Activated naive CD8-positive, alpha-beta T cell treated with anti-CD3 and anti-CD28 coated beads, Interleukin-2, amount 50 U/mL, for 16 hours (primary cell): ENCODE results near the gene HOXB5.

Experiments
- DNase-seq: peaks from one replicate; pipeline ENCODE4 v3.0.0-alpha.2; 2020; ENCODE audit warnings: low read depth, low spot score

HOXB5 gene

DNA sequence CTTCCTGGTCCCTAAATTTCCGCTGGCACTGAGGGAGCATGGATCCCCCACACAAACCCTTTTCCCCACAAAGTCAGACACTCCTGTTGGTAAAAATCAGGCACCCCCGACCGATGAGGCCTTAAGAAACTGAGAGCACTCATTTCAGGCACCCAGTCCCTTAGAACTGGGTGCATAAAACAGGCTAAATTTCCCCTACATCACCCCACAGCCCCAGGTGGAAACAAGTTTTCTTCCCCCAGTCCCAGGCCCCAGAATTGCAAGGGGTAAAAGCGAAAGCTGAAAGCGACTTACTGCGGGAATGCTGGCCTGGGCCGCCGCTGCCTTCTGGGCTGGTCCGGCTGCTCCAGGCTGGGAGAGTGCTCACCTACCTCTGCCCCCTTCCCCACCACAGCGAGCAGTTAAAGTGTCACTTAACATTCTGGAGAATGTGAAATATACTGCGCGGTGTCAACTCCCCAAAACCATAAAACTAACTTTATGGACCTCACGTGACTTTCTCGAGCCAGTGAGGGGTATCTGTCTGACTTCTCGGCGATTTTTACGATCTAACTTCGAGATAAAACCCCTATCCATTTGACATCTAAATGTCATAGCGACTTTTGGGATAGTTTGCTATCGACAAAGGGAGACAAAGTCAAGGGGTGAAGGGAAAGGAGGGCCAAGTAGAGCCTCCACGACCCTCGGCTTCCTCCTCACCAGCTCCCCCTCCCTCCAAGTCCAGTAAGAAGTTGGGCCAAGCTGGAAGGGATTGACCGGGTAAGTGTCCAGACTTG is 3.6 kb downstream of the HOXB5 start, which contains the start of gene HOXB3:
Gene HOXB3 (minus strand): TSS at position 411 of the 776 bp plus-strand sequence. CDS start 37,767 bp downstream, outside the sequence.
- DNase-seq: no peak

DNA sequence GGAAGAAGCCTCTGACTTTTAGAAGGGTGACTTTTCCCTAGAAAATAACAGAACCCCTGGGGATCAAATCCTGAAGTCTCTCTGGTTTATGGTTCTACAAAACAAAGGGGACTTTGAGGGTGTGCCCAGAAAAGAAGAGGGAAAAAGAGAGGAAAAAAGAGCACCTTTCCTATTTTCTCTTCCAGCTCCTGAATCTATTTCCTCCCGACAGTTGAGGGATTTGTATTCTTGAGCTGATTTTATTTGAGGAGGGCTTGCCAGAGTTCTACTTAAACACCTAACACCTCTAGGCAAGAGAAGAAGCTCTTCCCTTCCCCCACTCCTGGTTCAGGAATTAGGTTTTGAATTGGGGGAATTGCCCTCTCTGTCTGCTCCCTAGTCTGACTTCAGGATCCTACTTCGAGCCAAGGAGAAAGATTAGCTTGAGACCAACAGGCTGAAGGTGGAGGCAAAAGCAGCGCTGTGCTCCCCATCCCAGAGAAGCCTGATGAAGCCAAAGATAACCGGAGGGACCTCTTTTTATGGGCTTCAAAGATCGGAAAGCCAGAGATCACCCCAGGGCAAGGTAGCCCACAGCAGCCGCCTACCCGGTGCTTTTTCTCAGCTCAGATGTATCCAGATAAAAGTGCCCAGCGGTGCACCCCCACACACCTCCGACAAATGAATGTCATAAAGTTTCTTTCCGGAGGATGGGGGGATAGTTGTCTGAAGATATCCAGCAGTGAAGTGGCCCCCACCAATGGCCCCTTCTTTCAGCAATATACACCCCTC is 4.3 kb downstream of the HOXB5 start:
- no peak for DNase-seq

DNA sequence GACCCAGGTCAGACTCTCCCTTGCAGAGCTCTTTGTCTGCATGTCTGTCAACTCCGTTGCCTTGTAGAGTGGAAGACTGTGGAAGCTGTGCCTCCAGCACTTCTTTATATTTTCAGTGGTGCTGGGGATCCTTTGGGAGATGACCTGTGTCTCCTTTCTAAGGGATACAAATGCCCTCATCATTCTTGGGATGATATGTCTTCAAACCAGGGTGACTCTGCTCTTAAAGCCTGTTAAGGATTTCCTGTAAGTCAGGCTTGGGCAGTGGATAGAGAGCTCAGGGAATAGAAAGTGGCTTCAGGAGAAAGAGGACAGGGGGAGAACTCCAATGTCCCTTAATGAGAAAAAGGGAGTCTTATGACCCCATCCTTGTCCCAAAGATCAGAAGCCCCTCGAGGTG is 5.1 kb downstream of the HOXB5 start:
- no peak for DNase-seq

DNA sequence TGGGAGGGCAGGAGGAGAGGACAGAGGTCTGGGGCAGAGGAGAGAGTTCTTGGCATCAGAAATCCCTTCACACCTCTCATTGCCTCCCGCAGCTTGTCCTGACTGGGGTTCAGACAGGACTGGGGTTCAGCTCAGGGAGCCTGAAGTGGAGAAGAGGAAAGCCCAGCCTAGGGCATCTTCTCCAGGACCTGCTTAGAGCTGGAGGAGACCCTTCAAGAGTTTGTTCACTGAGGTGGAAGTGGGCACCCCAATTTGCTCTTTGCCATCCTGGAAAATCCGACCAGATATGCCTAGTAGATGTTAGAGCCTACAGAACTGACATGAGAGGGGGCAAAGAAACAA is 5.5 kb downstream of the HOXB5 start:
- no peak for DNase-seq

DNA sequence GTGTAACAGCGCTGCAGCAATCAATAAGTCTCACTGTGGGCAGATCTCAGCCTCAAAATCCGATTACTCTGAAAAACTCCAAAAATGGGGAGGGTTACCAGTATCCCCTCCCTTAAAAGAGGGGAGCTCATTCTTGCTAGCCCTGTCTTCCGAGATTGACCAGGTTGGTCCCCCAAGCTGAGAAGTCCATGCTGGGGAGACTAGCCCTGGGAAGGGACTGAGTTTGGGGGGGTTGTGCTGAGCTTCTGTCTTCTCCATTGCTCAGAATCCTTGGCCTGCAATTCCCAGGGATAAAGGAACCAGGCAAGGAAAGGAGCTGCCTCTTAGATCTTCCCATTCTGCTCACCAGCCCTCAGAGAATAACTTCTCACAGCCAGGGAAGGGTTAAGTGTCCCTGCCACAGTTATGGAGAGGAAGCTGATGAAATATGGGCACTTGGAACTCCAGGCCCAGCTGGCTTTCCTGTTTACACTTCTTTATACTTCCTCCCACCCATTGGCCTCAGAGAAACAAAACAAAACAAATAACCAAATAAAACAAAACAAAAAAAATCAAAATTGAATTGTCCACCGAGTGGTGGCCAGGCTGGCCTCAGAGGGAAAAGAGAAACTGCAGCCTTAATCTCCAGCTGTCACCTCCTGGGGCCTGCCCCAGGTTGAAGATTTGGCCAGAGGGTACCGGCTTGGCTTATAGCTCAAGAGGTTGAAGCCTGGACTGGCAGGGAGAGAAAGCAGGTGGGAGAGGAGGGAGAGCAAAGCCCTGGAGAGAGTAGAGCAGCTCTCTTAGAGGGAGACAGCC is 6.1 kb downstream of the HOXB5 start:
- DNase-seq: no peak

DNA sequence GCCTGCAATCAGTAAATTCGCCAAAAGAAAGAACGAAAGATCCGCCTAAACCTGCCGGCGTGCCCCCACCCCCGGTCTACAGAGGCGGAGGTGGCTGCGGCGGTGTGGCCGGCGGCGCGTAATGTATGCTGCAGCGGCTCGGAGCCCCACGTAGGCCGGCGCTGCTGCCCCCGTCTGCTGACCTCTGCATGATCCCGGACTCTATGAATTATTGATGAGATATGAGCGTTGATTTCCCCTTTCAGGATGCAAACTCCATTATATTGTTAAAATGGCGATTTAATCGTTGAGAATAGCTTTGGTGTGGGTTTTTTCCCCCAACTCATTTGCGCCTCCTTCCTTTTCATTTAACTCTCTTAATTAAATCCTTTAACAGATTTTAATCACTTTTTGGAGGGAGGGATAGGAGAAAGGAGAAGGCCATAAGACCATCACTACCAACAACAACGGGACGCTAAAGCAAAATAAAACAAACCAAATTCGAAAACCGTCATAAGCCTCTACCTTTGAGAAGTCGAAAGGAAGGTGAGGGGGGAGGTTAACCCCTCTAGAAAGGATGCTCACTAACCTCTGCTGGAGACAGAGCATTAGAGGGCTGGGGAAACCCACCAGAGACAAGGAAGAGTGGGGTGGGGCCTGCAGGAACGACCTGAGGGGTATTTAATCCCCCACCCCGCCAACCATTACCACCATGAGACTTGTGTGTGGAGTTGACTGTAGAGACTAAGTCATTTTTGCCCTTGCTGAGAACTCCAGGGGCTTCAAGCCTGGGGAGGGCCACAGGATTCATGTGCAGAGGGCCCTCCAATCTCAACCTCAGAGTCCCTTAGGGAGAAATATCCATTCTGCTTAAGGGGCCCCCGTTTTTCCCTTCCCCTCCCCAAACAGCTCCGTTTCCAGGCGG is 7.0 kb downstream of the HOXB5 start:
- no peak for DNase-seq

DNA sequence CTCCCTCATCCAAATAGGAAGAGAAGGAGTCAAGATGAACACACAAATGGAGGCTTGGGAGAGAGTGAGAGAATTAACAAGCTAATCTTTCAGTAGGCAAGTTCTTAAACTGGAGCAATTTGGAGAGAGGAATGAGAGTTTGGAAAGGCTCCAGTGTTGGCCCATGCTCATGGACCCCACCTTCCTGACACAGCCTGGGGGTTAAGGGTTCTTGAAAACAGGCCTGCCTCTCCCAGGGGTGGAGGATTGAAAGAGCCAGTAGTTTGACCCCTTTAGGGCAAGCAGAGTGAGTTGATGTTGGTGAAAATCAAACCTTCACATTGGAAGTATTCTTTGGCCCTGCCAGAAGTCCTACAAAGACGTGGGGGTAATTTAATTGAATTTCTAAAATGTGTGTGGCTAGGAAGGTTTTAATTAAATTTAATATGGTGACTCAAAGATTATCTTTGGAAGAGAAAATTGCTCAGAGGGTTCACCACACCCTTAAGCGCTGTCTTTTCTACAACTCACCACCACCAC is 9.3 kb downstream of the HOXB5 start:
- no peak for DNase-seq

DNA sequence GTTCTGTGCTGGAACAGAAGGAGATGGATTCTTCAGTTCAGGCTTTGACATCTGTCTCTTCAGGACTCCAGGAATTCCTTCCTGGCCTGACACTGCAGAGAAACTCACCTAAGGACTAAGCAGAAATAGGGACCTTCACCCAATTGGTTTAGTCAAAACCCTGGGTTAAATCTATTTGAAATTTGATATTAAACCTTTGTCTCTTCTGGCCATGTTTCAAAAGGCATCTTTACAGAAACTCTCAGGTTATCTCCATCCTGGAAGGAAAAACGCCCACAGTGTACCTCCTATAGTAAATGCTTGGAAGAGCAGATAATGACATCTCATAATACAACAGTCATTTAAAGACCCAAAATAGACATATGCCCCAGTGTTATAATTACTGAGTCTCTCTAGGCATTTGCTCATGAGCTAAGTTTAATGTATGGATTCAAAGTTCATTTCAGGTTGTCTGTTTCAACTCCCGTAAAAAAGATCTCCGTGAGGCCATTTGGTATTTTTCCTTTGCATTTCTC is 9.8 kb downstream of the HOXB5 start:
- DNase-seq: no peak

DNA sequence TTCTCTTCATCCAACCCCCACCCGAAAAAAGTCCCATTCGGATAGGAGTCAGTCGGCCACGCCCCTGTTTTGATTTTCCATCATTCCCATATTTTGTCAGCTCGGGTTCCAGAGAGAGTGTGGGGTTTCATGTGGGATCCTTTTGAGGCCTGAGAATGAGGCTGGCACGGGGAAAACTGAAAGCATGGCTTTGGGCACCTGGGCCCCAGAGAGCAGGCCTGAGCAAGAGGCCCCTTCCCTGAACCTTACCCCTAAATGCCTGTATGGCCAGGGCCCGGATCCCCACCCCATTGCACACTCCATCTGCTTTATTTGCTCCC is 10.9 kb downstream of the HOXB5 start:
- no peak for DNase-seq

DNA sequence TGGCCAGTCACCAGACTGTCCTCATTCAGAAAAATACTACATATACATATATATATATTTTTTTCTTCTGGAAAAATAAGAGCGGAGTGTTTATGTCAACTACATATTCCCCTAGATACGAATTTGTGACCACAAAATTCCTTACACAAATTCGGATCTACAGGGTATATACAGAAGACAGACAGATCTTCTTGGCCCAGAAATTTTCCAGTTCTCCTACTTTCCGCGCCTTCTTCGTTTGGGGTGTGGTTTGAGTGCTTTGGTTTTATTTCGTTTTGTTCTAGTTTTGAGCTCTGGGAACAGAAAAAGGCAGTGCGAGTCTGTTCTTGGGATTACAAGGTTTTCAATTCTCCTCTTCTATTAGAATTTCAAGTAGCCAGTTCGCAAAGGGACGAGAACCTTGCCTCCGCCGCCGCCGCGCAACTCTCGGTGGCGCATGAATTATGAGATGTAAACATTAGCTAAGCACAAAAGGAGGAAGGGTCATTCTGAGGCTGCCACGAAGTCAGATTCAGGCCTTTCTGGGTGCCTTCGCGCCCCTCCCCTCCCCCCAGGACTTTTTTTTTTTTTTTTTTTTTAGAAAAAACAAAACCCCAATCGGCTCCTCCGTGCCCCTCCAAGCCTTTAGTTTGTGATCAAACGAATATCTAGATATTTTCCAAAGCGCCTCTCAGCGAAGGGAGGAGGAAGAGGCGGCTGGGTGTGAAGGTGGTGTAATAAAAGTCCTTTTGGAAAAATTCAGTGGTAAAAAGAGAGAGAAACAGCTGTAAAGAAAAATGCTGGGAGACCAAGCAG is 13.6 kb downstream of the HOXB5 start:
- DNase-seq: no peak

DNA sequence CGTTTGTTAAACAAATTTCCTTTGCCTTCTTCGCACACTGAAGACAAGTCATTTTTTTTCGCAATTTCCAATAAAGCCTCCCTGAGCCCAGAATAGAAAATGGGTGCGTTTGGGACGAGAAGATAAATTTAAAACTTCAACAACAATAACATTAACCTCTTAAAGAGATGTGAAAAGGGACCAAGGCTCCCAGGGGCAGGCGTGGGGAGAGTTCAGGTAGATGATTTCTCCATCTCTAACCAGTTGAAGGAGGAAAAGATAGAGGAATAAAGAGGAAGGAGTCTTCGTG is 14.2 kb downstream of the HOXB5 start:
- DNase-seq: no peak

DNA sequence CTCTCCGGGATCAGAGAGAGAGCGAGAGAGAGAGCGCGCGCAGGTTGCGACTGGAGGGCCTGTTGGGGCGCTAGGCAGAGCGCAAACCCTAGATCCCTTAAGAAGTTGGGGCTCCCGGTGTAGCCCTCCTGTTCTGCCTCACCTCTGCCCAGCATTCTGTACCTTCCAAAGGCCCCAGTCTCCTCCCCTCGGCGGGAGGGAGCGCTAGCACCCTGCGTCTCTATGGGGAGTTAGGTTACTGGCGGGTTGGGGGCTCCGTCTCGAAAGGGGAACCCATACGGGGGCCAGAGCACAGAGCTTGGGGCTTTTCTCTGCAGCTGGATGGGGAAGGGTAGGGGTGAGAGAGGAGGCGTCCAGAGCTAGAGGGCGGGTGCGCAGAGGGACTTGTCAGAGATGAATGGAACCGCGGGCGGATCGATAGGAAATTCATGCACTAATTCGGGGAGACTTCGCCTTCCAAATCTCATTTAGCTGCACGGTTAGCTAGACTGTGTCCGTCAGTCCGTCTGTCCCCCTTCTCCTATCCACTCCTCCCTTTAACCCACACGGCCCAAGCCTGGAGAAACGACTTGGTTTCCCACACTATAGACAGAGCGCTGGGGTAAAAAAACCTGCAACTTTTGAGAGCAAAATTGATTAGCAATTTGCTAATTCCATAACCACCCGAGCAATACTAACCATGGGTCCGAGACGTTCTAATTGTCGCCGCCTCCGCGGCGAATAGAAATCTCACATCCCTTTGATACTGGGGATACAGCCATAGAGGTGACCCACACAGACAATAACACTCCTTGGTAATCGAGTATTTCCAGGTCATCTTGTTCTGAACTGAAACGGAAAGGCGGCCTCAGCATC is 14.7 kb downstream of the HOXB5 start:
- no peak for DNase-seq

DNA sequence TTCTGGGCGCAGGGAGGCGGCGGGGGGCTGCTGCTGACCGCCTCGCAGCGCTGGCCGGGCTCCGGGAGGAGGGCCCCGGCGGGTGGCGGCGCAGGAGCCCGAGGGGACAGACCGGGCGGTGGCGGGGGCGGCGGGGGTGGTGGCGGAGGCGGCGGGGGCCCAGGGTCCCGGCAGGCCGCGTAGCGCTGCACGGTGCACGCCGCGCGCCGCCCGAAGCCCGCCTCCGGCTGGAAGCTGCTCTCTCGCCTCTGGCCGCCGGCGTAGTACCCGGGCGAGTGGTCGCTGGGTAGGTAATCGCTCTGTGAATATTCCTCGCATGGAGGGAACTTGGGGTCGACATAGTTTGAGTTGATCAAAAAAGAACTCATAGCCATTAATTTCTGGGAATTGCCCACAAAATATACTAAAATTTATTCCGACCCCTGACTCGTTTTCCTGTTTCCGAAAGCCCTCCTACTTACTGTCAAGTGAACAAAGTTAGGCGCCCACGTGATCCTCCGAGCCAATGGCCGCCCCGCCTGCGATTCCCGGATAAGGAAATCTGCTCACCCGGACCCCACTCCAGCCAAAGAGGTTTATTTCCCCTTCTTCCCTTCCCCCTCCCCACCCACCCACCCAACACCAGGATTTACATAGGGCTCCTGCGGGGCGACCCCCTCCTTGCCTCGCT is 15.5 kb downstream of the HOXB5 start, which contains the start of gene HOXB4:
Gene HOXB4 (minus strand): TSS at position 405 of the 670 bp plus-strand sequence. CDS start 31 bp downstream, at position 374.
- DNase-seq: peak; percentile 16

DNA sequence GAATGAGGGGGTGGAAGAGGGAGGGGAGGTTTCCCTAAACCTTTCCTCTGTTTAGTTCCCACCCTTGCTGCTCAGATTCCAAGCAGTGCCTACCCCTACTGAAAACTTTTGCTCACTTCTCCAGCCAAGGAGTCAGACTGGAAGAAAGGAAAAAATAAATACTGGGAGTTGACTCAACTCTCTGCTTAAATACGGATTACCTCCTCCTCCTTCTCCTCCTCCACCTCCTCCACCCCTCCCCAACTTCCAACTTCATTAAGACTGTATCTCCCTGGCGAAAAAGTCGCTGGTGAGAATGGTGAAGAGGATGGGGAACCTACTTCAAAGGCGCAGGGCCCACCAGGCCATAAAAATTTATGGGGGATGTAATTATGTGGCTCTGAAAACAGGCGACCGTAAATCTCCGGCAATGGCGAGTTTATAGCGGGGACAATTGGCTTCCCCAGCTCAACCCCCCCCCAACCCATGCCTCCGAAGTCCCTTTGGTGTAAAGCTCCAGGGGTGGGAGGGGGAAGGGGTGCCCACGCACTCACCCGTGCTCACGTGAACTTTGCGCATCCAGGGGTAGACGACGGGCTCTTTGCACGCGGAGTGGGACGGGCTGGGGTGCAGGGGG is 16.1 kb downstream of the HOXB5 start:
- no peak for DNase-seq

DNA sequence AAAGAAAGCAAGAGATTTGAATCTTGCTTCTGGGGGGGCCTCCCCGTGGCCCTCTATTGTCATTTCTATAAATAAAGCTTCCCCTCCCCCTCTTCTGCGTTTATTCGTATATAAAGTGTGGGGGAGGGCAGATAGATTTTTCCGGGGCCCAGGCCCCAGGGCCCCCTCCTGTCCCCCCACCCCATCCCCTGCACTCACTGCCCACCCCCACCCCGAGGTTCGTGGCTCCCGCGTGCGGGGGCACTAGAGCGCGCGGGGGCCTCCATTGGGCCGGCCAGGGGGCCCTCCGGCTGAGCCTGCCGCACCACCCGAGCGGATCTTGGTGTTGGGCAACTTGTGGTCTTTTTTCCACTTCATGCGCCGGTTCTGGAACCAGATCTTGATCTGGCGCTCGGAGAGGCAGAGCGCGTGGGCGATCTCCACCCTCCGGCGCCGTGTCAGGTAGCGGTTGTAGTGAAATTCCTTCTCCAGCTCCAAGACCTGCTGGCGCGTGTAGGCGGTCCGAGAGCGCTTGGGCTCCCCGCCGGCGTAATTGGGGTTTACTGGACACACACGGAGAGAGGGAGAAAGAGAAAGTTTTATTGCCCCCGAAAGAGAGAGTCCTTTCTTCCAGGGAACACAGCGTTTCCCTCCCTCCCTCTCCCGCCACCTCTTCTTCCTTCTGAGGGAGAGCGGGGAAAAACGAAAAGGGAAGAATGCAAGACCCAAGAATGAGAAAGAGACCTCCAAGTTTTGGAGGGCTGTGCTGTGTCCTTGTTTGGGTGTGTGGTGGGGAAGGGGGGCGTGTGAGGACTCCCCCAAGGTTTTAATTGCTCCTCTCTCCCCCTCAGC is 16.9 kb downstream of the HOXB5 start:
- DNase-seq: no peak

DNA sequence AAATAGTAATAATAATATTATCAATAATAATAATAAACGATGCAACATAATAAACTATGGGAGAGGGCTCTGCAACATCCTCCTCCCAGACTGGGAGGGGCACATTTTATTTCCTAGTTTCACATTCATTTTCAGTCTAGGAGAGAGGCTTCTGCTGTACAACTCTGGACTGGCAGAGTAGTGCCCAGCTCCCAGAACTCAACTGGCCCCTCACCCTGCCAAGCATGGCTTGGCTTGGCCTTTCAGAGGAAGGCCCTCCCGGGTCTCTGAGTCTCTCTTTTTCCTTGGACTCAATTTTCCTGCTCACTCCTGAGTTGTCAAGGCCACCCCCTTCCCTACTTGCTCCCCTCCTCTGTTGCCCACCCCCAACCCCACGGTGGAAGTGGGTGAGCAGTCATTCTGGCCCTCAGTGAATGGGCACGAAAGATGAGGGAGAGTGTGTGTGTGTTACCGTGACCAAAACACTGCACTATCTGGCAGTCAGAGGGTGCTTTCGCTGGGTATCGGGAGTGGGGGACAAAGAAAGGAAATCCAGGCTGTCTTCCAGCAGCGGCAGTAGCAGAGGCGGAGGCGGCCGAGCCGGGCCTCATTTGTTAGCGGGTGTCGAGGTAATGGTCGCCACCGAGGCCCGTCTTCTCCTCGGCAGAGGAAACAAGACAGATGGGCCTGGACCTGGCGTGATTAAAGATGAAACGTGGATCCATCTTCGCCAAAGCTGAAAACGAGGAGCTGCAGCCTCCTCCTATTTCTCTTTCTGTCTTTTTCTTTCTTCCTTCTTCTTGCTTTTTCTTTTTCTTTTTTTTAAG is 17.7 kb downstream of the HOXB5 start:
- DNase-seq: no peak
